GM12878 (cell line): Measurements from ENCODE around the gene TTI1.

Experiments used
- EP300 ChIP-seq, 2 experiments: fragments of 150-350 bp in 1 of 2; IDR thresholded peaks; 2 replicates each; pipeline ENCODE4 v1.6.1; 2011 to 2012; ENCODE audit warnings: low read depth in 2 of 2, low read length in 2 of 2, borderline replicate concordance in 1 of 2, improper control_type of control experiment in 1 of 2, inconsistent platforms in 1 of 2; ENCODE audit not compliant: control insufficient read depth in 1 of 2
- IKZF1 ChIP-seq: fragments of 450-650 bp; conservative IDR thresholded peaks from 2 replicates; pipeline ENCODE4 v1.6.1; 2017; ENCODE audit warnings: antibody characterized with exemption, mild to moderate bottlenecking
- MAX ChIP-seq: IDR thresholded peaks from 2 replicates; pipeline ENCODE4 v1.6.1; 2012; ENCODE audit warnings: low read depth, low read length, improper control_type of control experiment
- RUNX3 ChIP-seq: IDR thresholded peaks from 2 replicates; pipeline ENCODE4 v1.6.1; 2012; ENCODE audit warnings: low read length, inconsistent platforms
- WRNIP1 ChIP-seq: IDR thresholded peaks from 2 replicates; pipeline ENCODE4 v1.6.1; 2011; ENCODE audit warnings: low read depth, low read length, improper control_type of control experiment, borderline replicate concordance
- YY1 ChIP-seq: IDR thresholded peaks from 2 replicates; pipeline ENCODE4 v1.6.1; 2011; ENCODE audit warnings: low read depth, mild to moderate bottlenecking, low read length
- TF ChIP-seq, protein P1 (sequence below), 3 experiments: IDR thresholded peaks in 2 of 3; conservative IDR thresholded peaks in 1 of 3; 2 replicates each; pipeline ENCODE4 v1.5.1; 2011; ENCODE audit warnings: low read depth in 3 of 3, low read length in 3 of 3, mild to moderate bottlenecking in 3 of 3, control low read depth in 2 of 3, moderate library complexity in 2 of 3, inconsistent platforms in 1 of 3, mixed read lengths in 1 of 3; ENCODE audit not compliant: control insufficient read depth in 2 of 3, insufficient read depth in 1 of 3; ENCODE audit errors: extremely low read depth in 1 of 3

GRCh38 chr20:38054647-38055046 is 21.4 kb upstream of the TTI1 start:
- TF ChIP-seq RUNX3 (no peak), MAX (no peak), YY1 (no peak), EP300 (IDR thresholded peaks at IDR 0.05; ENCODE audit: borderline replicate concordance in 1 of 2, control insufficient read depth in 1 of 2, low read depth in 2 of 2, low read length in 2 of 2) (no peak), WRNIP1 (no peak), IKZF1 (no peak)
- TF ChIP-seq, protein P1, sequence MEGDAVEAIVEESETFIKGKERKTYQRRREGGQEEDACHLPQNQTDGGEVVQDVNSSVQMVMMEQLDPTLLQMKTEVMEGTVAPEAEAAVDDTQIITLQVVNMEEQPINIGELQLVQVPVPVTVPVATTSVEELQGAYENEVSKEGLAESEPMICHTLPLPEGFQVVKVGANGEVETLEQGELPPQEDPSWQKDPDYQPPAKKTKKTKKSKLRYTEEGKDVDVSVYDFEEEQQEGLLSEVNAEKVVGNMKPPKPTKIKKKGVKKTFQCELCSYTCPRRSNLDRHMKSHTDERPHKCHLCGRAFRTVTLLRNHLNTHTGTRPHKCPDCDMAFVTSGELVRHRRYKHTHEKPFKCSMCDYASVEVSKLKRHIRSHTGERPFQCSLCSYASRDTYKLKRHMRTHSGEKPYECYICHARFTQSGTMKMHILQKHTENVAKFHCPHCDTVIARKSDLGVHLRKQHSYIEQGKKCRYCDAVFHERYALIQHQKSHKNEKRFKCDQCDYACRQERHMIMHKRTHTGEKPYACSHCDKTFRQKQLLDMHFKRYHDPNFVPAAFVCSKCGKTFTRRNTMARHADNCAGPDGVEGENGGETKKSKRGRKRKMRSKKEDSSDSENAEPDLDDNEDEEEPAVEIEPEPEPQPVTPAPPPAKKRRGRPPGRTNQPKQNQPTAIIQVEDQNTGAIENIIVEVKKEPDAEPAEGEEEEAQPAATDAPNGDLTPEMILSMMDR (IDR thresholded peaks at IDR 0.05 in 2 of 3, conservative IDR thresholded peaks at IDR 0.05 in 1 of 3; ENCODE audit: control insufficient read depth in 2 of 3, extremely low read depth in 1 of 3, insufficient read depth in 1 of 3, low read depth in 3 of 3, low read length in 3 of 3), result no peak
